ENCODE measurements around the gene ZXDC.

DNA sequence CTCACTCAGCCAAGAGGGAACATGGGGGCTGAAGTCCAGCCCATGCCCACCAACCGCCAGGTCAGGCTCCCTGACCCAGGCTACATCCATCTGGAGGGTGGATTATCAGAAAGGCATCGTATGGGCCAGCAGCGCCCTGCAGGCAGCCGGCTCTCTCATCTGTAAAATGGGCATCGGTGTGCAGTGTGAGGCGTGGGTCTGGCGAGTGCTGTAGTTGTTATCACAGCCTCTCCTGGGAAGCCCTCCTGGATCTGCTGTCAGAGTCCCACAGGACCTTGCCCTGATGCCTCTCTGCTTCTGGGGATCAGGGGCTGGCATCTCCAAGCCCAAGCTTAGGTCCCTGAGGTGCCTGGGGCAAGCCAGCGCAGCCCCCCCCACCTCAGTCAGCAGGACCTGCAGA is 53.6 kb downstream of the ZXDC start:
- TF ChIP-seq CTCF (conservative IDR thresholded peaks at IDR 0.05) (no peak), EZH2 (IDR thresholded peaks at IDR 0.05; ENCODE audit: low read depth) (no peak)

Measured in PC-9 (cell line).